HG03039 (cell line): ENCODE data around the gene SLX4IP.

Source experiments
- ATAC-seq: cut with Tn5 transposase; IDR thresholded peaks from one replicate; pipeline ENCODE4 v1.9.1; 2021; ENCODE audit warnings: mild to moderate bottlenecking, moderate library complexity; ENCODE audit not compliant: unreplicated experiment

SLX4IP gene

DNA sequence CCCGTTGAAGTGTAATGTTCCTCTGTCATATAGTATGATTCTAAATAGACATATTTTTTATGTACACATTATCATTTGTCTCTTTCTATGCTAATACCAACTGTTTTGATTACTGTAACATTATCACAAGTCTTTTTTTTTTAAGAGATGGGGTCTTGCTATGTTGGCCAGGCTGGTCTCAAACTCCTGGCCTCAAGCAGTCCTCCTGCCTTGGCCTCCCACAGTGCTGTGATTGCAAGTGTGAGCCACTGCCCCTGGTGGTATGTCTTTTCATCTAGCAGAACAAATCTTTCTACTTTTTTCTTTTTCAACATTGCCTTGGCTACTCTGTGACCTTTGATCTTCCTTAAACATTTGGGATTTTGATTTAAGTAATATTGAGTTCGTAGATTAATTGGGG is 57.7 kb downstream of the SLX4IP start:
- no peak for ATAC-seq

- no peak for ATAC-seq
Measured at GRCh38 chr20:10495173-10495572, 60.1 kb downstream of the SLX4IP start.

DNA sequence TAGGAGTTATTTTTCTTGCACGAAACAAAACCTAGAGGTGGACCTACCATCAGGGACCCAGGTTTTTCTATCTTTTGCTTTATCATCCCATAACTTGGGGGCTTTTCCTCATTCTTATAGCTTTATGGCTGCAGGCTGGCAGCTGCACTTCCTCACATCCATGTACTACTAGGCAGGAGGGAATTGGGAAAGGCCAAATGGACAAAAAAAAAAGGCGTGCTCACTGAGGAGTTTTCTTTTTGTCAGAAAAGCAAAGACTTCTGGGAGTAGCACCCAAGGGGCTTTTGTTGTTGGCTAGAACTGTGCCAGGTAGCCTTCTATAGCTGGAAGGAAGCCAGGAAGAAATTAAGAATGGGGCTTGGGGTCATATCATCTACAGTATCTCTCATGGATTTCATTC is 61.4 kb downstream of the SLX4IP start:
- no peak for ATAC-seq

- no peak for ATAC-seq
Measured at GRCh38 chr20:10497283-10497682, 62.2 kb downstream of the SLX4IP start.

DNA sequence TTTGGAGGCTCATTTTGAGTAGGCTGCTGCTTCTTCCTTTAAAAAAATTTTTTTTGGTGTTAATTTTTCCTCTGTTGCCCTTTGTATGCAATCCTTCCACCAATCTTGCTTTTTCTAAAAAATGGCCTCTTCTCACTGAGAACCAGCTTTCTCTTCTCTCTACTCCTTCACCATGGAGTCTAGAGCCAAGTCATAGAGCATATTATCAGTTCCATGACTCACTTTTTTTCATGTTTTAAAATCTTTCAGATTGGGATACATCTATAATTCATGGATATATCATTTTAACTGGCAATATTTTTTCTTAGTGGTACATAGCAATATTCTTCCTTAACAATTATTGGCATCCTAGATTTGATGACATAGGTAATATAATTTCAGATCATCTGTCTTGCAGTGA is 62.7 kb downstream of the SLX4IP start:
- no peak for ATAC-seq

DNA sequence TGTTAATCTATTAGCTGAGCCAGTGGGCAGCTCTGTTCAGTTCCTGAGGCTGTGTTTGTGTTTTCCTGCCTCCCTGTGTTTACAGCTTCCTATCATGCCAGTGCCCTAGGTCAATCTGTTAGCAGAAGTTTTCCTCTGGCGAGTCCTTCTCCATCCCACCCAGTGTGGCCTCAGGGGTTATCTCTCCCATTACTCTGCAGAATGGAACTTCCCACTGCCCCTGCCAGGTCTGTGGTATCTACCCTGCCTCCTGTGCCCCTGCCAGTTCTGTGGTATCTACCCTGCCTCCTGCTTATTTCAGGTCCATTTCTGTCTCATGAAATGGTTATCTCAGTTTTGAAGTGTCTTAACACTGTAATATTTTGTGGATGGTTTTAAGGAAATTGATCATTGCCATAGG is 63.1 kb downstream of the SLX4IP start:
- no peak for ATAC-seq

DNA sequence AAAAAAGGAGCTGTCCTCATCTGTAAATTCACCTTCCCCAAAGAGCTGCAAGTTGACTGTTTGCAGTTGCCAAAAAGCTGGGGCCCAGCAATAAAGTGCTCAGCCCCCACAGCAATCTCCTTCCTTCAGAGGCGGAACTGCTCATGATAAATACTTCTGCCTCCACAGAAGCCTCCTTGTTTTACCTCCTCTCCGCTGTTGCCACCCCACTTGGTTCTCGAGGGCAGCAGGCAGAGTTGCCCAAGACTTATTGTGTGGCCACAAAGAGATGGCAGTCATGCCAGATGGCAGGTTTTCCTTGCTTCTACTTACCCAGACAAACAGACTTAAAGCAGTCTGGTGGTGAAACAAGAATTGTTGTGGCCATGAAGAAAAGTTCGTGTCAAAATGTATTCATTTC is 66.3 kb downstream of the SLX4IP start:
- ATAC-seq: no peak

- ATAC-seq: no peak
Measured at GRCh38 chr20:10502098-10502526, 67.0 kb downstream of the SLX4IP start.

DNA sequence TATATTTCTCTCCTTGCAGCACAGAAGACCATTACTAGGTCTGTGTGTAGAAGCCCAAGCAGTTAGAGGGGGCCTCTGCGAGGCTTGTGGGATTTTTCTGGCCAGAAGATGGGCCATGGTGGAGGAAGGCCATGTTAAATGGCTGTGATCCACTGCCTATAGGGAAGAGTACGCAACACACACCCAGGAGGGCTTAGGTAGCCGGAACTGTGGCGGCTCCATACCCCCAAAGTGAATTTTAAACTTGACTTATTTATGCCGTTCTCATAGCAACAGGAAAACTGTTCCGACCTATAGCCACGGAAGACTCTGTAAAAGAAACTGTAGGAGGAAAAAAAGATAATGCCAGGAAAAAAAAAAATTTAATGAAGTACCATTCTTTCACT is 69.5 kb downstream of the SLX4IP start:
- no peak for ATAC-seq

DNA sequence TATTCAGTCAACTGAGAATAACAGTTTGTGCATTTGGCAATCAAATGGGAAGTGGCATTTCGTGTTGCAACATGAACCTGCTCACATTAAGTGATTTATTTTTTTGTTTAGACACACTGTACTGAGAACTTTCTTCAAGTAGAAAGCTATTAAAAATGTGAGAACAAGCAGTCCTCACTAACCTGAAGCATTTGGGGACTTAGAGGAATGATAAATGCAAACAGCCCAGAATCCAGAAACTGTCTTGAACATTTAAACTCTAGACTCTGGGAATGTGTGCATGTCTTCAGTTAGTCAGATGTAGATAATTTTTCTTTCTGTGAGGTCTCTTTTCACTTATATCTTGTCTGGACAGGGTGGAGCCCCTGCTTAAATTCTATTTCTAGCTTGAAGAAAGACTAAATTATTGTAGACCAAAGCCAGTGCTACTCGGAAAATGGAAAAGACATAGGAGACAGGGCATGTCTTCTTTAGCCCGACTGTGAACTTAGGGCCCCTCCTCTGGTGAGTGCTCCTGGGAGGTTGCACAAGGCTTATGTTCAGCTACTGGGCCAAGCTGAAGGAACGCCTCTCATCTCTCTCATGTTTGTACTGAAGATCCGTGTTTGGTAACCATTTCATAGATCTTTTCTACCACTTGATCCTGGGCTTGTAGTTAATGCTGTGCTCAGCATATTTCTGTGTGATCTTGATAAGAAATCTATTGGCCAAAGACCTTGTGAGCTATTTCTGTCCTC is 70.1 kb downstream of the SLX4IP start:
- no peak for ATAC-seq

GRCh38 chr20:10505827-10506226 is 70.7 kb downstream of the SLX4IP start:
- ATAC-seq: no peak

GRCh38 chr20:10507052-10507451 is 71.9 kb downstream of the SLX4IP start:
- no peak for ATAC-seq

DNA sequence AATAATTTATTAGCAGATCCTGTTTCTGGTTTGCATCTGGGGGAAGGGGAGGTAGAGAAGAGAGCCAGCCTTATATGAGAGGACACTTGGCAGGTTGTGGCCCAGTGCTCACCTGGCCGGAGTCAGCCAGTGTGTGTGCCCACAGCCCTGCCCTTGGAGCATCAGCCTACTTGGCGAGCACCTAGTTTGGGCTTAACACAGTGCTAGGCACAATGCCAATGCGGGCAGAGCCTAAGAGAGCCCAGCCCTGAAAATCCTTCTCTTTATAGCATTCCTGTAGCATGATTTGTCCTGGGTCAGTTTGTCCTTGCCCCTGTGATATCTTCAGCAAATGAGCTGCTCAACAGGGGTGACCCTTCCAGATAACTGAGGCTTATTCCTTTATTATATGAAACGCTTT is 73.0 kb downstream of the SLX4IP start:
- ATAC-seq: no peak

DNA sequence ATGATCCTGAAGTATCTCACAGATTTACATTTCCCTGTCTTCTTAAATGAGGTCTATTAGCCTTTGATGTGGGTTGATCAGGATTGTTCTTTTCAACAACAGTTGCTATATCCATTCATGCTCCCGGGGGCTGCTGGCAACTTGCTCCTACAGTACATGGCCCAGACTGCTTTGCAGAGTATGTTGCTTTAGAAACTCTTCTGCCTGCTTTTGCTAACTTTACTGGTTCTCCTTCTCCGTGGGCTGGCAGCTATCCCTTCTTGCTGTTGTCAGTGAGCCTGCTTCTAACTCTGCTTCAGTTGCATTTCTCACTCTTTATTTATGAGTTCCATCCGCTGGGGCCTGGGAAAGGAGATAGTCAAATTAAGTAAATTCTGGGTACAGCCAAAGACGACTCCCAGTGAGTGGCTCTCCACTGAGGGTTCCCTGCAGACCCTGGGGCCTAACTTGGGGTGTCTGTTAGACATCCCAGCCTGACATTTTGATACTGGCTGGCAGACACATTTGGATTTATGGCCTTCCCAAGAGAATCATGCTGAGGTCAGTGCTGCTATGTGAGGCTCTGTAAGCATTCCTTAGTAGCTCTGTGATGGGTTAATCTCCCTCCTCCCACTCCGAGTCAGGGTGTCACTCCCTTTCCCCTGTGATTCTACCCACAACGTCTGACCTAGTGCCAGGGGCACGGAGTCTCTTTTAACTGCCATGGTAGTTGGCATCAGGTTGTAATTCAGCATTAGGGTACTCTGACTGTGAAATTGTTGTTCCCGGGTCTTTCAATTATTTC is 73.6 kb downstream of the SLX4IP start:
- no peak for ATAC-seq

GRCh38 chr20:10509376-10509775 is 74.3 kb downstream of the SLX4IP start:
- ATAC-seq: no peak

- ATAC-seq: no peak
Measured at GRCh38 chr20:10510216-10510615, 75.1 kb downstream of the SLX4IP start.

- peak; percentile 21 for ATAC-seq
Measured at GRCh38 chr20:10511170-10511508, 76.0 kb downstream of the SLX4IP start.

DNA sequence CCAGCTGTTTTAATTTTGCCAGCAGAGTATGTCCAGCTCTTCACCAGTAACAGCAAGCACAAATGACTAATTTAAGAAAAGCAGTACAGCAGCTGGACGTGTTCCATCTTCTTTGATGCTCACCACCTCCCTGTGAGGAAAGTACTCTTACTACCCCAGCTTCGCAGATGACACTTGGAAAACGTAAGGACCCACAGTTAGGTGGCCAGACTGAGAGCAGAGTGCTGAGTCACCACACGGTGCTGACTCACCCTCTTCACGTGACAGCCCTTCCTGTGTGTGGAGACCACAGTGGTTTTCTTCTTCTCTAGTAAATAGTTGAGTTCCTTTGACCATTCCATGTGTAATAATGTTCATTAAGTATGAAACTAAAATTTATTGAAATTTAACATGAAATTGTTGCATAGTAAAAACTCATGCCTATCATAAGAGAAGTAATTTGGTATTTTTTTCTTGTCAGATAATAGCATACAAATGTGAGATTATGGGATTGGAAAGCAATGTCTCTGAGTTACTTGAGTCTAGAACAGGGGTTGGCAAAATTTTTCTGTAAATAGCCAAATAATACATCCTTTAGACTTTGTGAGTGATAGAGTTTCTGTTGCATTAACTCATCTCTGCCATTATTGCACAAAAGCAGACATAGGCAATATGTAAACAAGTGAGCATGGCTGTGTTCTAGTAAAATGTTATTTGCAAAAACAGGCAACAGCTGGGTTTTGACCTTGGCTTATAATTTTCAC is 76.6 kb downstream of the SLX4IP start:
- ATAC-seq: peak; percentile 99

- ATAC-seq: no peak
Measured at GRCh38 chr20:10513061-10513460, 78.0 kb downstream of the SLX4IP start.

GRCh38 chr20:10513931-10514575 is 78.9 kb downstream of the SLX4IP start:
- ATAC-seq: no peak

GRCh38 chr20:10516529-10516928 is 81.4 kb downstream of the SLX4IP start:
- ATAC-seq: no peak
